Stomach (tissue), 4 donors: ENCODE data around the gene CARD10.

Experiments
- CTCF ChIP-seq, 7 experiments: fragments of 450-650 bp in 4 of 7; fragments of 200-600 bp in 3 of 7; sonication (generic) in 3 of 7; IDR thresholded peaks; one replicate each; pipeline ENCODE4 v1.5.1; 2016 to 2019; ENCODE audit warnings: antibody characterized with exemption in 7 of 7, control low read depth in 2 of 7, mild to moderate bottlenecking in 1 of 7
- POLR2A ChIP-seq, 4 donors: fragments of 450-650 bp; IDR thresholded peaks; one replicate each; pipeline ENCODE4 v1.6.1; 2016; ENCODE audit warnings: antibody characterized with exemption in 4 of 4, control low read depth in 2 of 4, mild to moderate bottlenecking in 1 of 4, moderate library complexity in 1 of 4
- POLR2AphosphoS5 ChIP-seq, 3 donors: sonication (generic); formaldehyde crosslinking; IDR thresholded peaks; one replicate each; pipeline ENCODE4 v1.6.1; 2016; ENCODE audit warnings: antibody characterized with exemption in 3 of 3

DNA sequence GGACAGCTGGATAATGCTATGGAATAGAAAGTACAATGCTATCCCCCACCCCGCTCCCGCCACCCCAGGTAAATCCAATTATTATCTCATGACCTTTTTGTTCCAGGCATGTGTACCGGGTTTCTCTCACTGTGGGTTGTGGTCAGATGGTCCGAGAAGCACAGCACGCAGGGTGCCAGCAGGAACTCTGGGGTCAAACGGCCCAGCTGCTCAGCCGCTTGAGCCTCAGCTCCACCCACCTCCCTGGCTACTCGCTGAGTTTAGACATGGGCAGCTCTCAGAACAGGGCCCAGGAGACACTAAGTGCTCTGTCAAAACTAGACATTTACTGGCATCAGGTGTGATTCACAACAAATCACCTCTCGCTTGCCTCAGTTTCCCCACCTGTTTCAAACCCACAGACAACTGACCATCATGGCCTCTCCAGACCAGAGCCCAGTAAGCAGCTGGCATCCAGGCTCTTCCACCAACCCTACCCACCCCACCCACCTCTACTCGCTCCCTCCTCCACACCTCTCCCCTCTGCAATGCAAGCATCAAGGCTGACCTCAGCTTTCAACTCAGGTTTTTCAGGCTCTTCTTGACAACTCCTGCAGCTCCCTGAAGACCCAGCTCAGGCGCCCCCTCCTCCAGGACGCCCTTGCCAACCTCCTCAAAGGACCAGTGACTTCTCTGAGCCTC, 20.0 kb downstream of the CARD10 start:
- TF ChIP-seq CTCF (IDR thresholded peaks at IDR 0.05) (no peak), POLR2A (IDR thresholded peaks at IDR 0.05) (no peak), POLR2AphosphoS5 (IDR thresholded peaks at IDR 0.05) (no peak)
